Ovary (tissue), 3 donors: ENCODE measurements around the gene PDCD6IP.

ENCODE experiments used
- EP300 ChIP-seq: sonication (generic); formaldehyde crosslinking; IDR thresholded peaks from one replicate; pipeline ENCODE4 v1.6.1; 2017; ENCODE audit warnings: antibody characterized with exemption
- TF ChIP-seq, protein P1 (sequence below), 3 donors: fragments of 450-650 bp in 2 of 3; fragments of 200-600 bp in 1 of 3; IDR thresholded peaks; one replicate each; pipeline versions ENCODE4 v1.5.1 to v1.8.0; 2016 to 2022; ENCODE audit warnings: antibody characterized with exemption in 3 of 3, mild to moderate bottlenecking in 1 of 3
- donor health status: DM: no; HTN: no; CAD: no.

DNA sequence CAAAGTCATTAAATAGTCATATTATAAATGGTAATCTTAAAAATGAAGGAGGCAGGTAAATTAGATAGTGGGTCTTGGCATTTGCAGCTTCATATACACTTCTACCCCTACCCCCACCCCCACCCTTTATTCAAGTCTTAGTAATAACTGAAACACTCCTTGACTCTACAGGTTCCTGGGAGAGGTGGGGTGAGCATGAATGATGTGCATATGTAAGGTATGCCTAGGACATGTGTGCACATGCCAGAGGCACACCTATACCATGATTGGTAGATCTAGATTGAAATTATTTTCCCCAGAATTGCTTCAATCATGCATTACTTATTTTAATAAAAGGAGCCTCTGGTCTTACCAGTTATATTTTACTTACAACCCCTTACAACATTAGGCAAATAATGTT lies 40.1 kb upstream of the PDCD6IP start:
- TF ChIP-seq, protein P1, sequence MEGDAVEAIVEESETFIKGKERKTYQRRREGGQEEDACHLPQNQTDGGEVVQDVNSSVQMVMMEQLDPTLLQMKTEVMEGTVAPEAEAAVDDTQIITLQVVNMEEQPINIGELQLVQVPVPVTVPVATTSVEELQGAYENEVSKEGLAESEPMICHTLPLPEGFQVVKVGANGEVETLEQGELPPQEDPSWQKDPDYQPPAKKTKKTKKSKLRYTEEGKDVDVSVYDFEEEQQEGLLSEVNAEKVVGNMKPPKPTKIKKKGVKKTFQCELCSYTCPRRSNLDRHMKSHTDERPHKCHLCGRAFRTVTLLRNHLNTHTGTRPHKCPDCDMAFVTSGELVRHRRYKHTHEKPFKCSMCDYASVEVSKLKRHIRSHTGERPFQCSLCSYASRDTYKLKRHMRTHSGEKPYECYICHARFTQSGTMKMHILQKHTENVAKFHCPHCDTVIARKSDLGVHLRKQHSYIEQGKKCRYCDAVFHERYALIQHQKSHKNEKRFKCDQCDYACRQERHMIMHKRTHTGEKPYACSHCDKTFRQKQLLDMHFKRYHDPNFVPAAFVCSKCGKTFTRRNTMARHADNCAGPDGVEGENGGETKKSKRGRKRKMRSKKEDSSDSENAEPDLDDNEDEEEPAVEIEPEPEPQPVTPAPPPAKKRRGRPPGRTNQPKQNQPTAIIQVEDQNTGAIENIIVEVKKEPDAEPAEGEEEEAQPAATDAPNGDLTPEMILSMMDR (IDR thresholded peaks at IDR 0.05), result no peak
- TF ChIP-seq EP300, result no peak
